C4-2B (cell line): ENCODE data around the gene PPP1R2C.

Experiments used
- CTCF ChIP-seq: fragments of 450-650 bp; conservative IDR thresholded peaks from 2 replicates; pipeline ENCODE4 v1.5.1; 2017; ENCODE audit warnings: mild to moderate bottlenecking
- ZFX ChIP-seq: fragments of 450-650 bp; IDR thresholded peaks from 2 replicates; pipeline ENCODE4 v1.6.1; 2017

GRCh38 chrX:42818151-42818921, 40.4 kb upstream of the PPP1R2C start:
- TF ChIP-seq CTCF = no peak
- no peak for TF ChIP-seq ZFX
